ENCODE measurements around the gene METTL4. TPM values are rescaled to one million over a fixed set of nuclear protein-coding genes. Genes with fewer than 3 reads are reported as not detected.

Gene METTL4
- total and polyA plus RNA-seq, 9 of the 15 experiments (the other 6 are each of a cell fraction or from before 2014, with no cell fraction given): 7.9 to 32.8 (median 22.1) TPM

DNA sequence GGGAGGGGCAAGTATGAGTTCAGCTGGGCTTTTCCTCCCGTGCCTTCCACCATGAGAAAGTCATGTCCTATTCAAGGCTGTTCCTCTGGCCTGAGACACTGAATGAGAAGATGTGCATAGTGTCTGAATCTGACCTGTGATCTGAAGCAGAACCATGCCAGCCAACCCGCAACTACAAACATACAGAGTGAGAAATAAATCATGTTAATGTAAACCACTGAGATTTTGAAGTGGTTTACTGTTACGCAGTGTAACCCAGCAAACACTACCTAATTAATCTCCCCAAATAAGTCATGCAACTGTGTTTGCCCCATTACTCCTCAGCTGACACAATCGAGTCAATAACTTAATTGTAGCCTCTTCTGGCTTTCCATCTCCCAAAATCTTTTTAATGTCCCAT is 49.2 kb downstream of the METTL4 start:
- H3K79me2 ChIP-seq (ENCODE audit: control insufficient read depth, insufficient read depth, low read length): no peaks in the 10 kb centered on the region
- H3K36me3 ChIP-seq (ENCODE audit: control insufficient read depth, insufficient read depth, low read length): no peaks in the 10 kb centered on the region
- H3K9ac ChIP-seq (ENCODE audit: insufficient read depth in 1 of 2, low read depth in 2 of 2, low read length in 2 of 2): no peak overlapping the region
- ChIA-PET POLR2A (interaction anchor here (0.6 to 1.8 kb wide), 4 partner anchors 10 to 282 kb away, joined by 3 to 5 read pairs (median 4); no protein-coding TSS in a partner anchor), CTCF (ENCODE audit: low intra/inter-chr PET ratio) (no interaction called here)
- peaks cover 0 to 3% of the 10 kb centered on the region in 2 experiments; a peak in 2 of 5 replicates for H3K4me1 ChIP-seq (replicated peaks in 1 of 2; ENCODE audit: control insufficient read depth in 2 of 2, insufficient read depth in 2 of 2, low read length in 2 of 2)
- FAIRE-seq (no peak), DNase-seq (ENCODE audit: extremely low read depth in 1 of 4, low spot score in 3 of 4) (no peak), ATAC-seq (no peak)
- no TSS peak for BruUV-seq (replicated peaks)
- no peak overlapping the region for H2AFZ ChIP-seq (ENCODE audit: low read depth, low read length)
- H3K4me3 ChIP-seq: no peak overlapping the region
- 33% methylated on average over 4 of the region's 4 CpGs for WGBS (ENCODE audit: insufficient coverage, low coverage, missing lambda C conversion rate)
- no peaks in the 10 kb centered on the region for H3K9me1 ChIP-seq (ENCODE audit: control insufficient read depth, insufficient read depth, low read length)
- no peaks in the 10 kb centered on the region for H3K9me3 ChIP-seq (replicated peaks; ENCODE audit: control insufficient read depth, insufficient read depth, low read depth, low read length)
- intact Hi-C loops (cut with micrococcal nuclease): no loop called here
- no peaks in the 10 kb centered on the region for H3K27me3 ChIP-seq (ENCODE audit: control insufficient read depth in 2 of 2, insufficient read depth in 2 of 2, low read length in 2 of 2)
- H4K20me1 ChIP-seq (replicated peaks; ENCODE audit: control insufficient read depth, insufficient read depth, low read length): no peaks in the 10 kb centered on the region
- no peak overlapping the region for H3K4me2 ChIP-seq (ENCODE audit: insufficient read depth, low read length)
- no peak overlapping the region for H3K27ac ChIP-seq (ENCODE audit: extremely low read depth, low read depth, low read length)
- in situ Hi-C loops (cut with MboI): no loop called here
- TF ChIP-seq BACH1 (tag; IDR thresholded peaks at IDR 0.05) (no peak), MED1 (CRISPR knock-in tag; IDR thresholded peaks at IDR 0.05; ENCODE audit: borderline replicate concordance) (no peak), SRSF1 (IDR thresholded peaks at IDR 0.05; ENCODE audit: low read depth, low read length) (no peak), CCAR2 (IDR thresholded peaks at IDR 0.05; ENCODE audit: low read depth, low read length) (no peak), PML (IDR thresholded peaks at IDR 0.05; ENCODE audit: low read length) (no peak), ELF1 (tag; IDR thresholded peaks at IDR 0.05) (no peak)
- TF ChIP-seq, protein P1, sequence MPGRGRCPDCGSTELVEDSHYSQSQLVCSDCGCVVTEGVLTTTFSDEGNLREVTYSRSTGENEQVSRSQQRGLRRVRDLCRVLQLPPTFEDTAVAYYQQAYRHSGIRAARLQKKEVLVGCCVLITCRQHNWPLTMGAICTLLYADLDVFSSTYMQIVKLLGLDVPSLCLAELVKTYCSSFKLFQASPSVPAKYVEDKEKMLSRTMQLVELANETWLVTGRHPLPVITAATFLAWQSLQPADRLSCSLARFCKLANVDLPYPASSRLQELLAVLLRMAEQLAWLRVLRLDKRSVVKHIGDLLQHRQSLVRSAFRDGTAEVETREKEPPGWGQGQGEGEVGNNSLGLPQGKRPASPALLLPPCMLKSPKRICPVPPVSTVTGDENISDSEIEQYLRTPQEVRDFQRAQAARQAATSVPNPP (IDR thresholded peaks at IDR 0.05; ENCODE audit: borderline replicate concordance, insufficient read depth, insufficient read length): no peak
- TF ChIP-seq, protein P2, sequence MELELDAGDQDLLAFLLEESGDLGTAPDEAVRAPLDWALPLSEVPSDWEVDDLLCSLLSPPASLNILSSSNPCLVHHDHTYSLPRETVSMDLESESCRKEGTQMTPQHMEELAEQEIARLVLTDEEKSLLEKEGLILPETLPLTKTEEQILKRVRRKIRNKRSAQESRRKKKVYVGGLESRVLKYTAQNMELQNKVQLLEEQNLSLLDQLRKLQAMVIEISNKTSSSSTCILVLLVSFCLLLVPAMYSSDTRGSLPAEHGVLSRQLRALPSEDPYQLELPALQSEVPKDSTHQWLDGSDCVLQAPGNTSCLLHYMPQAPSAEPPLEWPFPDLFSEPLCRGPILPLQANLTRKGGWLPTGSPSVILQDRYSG (tag; conservative IDR thresholded peaks at IDR 0.05; ENCODE audit: low read depth): no peak
- TF ChIP-seq, protein P3, sequence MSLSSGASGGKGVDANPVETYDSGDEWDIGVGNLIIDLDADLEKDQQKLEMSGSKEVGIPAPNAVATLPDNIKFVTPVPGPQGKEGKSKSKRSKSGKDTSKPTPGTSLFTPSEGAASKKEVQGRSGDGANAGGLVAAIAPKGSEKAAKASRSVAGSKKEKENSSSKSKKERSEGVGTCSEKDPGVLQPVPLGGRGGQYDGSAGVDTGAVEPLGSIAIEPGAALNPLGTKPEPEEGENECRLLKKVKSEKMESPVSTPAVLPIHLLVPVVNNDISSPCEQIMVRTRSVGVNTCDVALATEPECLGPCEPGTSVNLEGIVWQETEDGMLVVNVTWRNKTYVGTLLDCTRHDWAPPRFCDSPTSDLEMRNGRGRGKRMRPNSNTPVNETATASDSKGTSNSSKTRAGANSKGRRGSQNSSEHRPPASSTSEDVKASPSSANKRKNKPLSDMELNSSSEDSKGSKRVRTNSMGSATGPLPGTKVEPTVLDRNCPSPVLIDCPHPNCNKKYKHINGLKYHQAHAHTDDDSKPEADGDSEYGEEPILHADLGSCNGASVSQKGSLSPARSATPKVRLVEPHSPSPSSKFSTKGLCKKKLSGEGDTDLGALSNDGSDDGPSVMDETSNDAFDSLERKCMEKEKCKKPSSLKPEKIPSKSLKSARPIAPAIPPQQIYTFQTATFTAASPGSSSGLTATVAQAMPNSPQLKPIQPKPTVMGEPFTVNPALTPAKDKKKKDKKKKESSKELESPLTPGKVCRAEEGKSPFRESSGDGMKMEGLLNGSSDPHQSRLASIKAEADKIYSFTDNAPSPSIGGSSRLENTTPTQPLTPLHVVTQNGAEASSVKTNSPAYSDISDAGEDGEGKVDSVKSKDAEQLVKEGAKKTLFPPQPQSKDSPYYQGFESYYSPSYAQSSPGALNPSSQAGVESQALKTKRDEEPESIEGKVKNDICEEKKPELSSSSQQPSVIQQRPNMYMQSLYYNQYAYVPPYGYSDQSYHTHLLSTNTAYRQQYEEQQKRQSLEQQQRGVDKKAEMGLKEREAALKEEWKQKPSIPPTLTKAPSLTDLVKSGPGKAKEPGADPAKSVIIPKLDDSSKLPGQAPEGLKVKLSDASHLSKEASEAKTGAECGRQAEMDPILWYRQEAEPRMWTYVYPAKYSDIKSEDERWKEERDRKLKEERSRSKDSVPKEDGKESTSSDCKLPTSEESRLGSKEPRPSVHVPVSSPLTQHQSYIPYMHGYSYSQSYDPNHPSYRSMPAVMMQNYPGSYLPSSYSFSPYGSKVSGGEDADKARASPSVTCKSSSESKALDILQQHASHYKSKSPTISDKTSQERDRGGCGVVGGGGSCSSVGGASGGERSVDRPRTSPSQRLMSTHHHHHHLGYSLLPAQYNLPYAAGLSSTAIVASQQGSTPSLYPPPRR (CRISPR knock-in tag; IDR thresholded peaks at IDR 0.05; ENCODE audit: borderline replicate concordance): no peak
- TF ChIP-seq, protein P4, sequence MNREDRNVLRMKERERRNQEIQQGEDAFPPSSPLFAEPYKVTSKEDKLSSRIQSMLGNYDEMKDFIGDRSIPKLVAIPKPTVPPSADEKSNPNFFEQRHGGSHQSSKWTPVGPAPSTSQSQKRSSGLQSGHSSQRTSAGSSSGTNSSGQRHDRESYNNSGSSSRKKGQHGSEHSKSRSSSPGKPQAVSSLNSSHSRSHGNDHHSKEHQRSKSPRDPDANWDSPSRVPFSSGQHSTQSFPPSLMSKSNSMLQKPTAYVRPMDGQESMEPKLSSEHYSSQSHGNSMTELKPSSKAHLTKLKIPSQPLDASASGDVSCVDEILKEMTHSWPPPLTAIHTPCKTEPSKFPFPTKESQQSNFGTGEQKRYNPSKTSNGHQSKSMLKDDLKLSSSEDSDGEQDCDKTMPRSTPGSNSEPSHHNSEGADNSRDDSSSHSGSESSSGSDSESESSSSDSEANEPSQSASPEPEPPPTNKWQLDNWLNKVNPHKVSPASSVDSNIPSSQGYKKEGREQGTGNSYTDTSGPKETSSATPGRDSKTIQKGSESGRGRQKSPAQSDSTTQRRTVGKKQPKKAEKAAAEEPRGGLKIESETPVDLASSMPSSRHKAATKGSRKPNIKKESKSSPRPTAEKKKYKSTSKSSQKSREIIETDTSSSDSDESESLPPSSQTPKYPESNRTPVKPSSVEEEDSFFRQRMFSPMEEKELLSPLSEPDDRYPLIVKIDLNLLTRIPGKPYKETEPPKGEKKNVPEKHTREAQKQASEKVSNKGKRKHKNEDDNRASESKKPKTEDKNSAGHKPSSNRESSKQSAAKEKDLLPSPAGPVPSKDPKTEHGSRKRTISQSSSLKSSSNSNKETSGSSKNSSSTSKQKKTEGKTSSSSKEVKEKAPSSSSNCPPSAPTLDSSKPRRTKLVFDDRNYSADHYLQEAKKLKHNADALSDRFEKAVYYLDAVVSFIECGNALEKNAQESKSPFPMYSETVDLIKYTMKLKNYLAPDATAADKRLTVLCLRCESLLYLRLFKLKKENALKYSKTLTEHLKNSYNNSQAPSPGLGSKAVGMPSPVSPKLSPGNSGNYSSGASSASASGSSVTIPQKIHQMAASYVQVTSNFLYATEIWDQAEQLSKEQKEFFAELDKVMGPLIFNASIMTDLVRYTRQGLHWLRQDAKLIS (CRISPR knock-in tag; IDR thresholded peaks at IDR 0.05): no peak

Measured in K562 (cell line).